Upper lobe of right lung (tissue), 1 donor: ENCODE measurements around the gene MAGI2. TPM values are rescaled to one million over a fixed set of nuclear protein-coding genes. Genes with fewer than 3 reads are reported as not detected.

ENCODE experiments used
- ATAC-seq: fragments of 200-7000 bp; cut with Tn5 transposase; one replicate; pipeline ENCODE4 v1.9.1; 2020; ENCODE audit warnings: mild to moderate bottlenecking, moderate library complexity
- DNase-seq: peaks from one replicate; pipeline ENCODE4 v3.0.0-alpha.2; 2020
- H3K27ac ChIP-seq: fragments of 200-600 bp; one replicate; pipeline ENCODE4 v1.8.0; 2022
- H3K27me3 ChIP-seq: fragments of 200-600 bp; one replicate; pipeline ENCODE4 v1.8.0; 2022; ENCODE audit warnings: mild to moderate bottlenecking
- H3K36me3 ChIP-seq: fragments of 200-600 bp; one replicate; pipeline ENCODE4 v1.8.0; 2022
- H3K4me1 ChIP-seq: fragments of 200-600 bp; one replicate; pipeline ENCODE4 v1.8.0; 2022
- H3K4me3 ChIP-seq: fragments of 200-600 bp; one replicate; pipeline ENCODE4 v1.8.0; 2022; ENCODE audit warnings: mild to moderate bottlenecking
- H3K9me3 ChIP-seq: fragments of 200-600 bp; one replicate; pipeline ENCODE4 v1.8.0; 2022
- intact Hi-C: fragments of 100-400 bp; cut with DNase I; formaldehyde crosslinking; loops from one replicate; pipeline ENCODE4 v1.11.0; 2022
- total RNA-seq: library from RNA; stranded (reverse); fragmentation: NEBNext Ultra II Directional; extraction: Animal tissue kit (Norgen Biotek cat#: 25700); gene quantifications from one replicate; pipeline ENCODE4 v1.2.1, GENCODE V29; 2021
- TF ChIP-seq, protein P1 (sequence below): fragments of 200-600 bp; IDR thresholded peaks from one replicate; pipeline ENCODE4 v1.8.0; 2022; ENCODE audit warnings: antibody characterized with exemption
- donor health status: DM: no; HTN: yes; CAD: no; lungs with severe emphysema.

Gene MAGI2
- total RNA-seq, 1 donor from 2014 or later = 12.8 TPM

DNA sequence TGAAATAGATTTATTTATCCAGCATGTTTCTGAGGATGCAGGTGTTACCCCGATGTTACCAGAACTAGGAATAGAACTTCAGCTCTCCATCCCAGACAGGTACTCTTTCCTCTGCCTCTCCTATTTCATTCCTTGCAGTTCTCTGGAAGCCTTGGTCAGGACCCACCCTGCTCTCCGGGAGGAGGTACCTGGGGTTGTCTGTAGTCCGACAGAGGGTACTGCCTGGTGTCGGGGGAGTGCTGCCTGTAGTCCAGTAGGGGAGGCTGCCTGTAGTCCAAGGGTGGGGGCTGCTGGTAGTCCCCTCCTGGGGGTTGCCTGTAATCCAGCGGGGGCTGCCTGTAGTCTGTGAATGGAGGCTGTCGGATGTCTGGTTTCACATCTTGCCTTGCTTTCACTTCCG is 1326.5 kb downstream of the MAGI2 start:
- no peak for DNase-seq
- TF ChIP-seq, protein P1, sequence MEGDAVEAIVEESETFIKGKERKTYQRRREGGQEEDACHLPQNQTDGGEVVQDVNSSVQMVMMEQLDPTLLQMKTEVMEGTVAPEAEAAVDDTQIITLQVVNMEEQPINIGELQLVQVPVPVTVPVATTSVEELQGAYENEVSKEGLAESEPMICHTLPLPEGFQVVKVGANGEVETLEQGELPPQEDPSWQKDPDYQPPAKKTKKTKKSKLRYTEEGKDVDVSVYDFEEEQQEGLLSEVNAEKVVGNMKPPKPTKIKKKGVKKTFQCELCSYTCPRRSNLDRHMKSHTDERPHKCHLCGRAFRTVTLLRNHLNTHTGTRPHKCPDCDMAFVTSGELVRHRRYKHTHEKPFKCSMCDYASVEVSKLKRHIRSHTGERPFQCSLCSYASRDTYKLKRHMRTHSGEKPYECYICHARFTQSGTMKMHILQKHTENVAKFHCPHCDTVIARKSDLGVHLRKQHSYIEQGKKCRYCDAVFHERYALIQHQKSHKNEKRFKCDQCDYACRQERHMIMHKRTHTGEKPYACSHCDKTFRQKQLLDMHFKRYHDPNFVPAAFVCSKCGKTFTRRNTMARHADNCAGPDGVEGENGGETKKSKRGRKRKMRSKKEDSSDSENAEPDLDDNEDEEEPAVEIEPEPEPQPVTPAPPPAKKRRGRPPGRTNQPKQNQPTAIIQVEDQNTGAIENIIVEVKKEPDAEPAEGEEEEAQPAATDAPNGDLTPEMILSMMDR = no peak
- H3K9me3 ChIP-seq = no peaks in the 10 kb centered on the region
- intact Hi-C loops = no loop called here
- H3K36me3 ChIP-seq = no peaks in the 10 kb centered on the region
- no peak overlapping the region for H3K4me3 ChIP-seq
- no peaks in the 10 kb centered on the region for H3K27me3 ChIP-seq
- no peak overlapping the region for H3K27ac ChIP-seq
- ATAC-seq = peak; percentile 23
- H3K4me1 ChIP-seq = no peaks in the 10 kb centered on the region

DNA sequence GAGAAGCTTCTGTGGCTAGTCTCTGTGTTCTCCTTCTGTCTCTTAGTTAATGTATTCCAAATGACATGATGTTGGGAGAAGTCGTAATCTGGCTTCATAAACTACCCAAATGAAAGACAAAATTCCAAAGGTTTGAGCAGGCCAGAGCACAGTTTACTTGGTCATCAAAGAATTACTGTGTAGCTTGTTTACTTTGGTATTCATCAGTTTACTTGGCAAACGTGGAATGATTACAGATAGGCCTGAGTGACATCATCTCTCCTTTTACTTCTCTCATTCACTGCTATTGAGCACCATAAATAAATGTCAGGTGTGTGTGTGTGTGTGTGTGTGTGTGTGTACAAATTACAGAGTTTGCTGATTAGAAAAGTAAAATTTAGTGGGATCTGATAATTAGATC is 1327.6 kb downstream of the MAGI2 start:
- Histone ChIP-seq H3K27me3 (no peaks in the 10 kb centered on the region), H3K4me1 (no peaks in the 10 kb centered on the region), H3K36me3 (no peaks in the 10 kb centered on the region), H3K4me3 (no peak overlapping the region), H3K27ac (no peak overlapping the region), H3K9me3 (no peaks in the 10 kb centered on the region)
- intact Hi-C loops = no loop called here
- ATAC-seq (no peak), DNase-seq (no peak)
- TF ChIP-seq, protein P1 = no peak

- intact Hi-C loops = no loop called here
Observed at GRCh38 chr7:78124216-78124615, 1329.3 kb downstream of the MAGI2 start.

DNA sequence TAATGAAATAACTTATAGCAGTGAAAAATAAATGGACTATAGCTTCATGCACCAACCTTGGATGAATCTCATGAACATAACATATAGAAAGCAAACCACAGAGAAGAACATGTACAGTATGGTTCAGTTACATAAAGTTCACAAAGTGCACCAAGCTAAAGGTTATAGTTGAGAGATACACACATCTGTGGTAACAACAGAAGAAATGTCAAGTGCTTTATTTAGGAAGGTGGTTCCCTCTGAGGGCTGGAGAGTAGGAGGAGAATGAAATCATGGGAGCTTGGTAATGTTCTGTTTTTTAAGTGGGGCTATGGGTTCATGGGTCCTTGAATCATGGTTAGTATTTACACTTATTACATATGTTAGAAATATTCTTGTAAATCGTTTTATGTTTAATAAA is 1331.6 kb downstream of the MAGI2 start:
- no peaks in the 10 kb centered on the region for H3K9me3 ChIP-seq
- no peaks in the 10 kb centered on the region for H3K4me1 ChIP-seq
- TF ChIP-seq, protein P1 = no peak
- DNase-seq = no peak
- H3K27ac ChIP-seq = no peak overlapping the region
- H3K36me3 ChIP-seq = no peaks in the 10 kb centered on the region
- intact Hi-C loops = no loop called here
- ATAC-seq = no peak
- H3K27me3 ChIP-seq = no peaks in the 10 kb centered on the region
- H3K4me3 ChIP-seq = no peak overlapping the region

More at GRCh38 chr7:78124216-78124615, 1329.3 kb downstream of the MAGI2 start:
- no peak overlapping the region for H3K27ac ChIP-seq
- H3K4me3 ChIP-seq = no peak overlapping the region
- TF ChIP-seq, protein P1 = no peak
- H3K36me3 ChIP-seq = no peaks in the 10 kb centered on the region
- no peaks in the 10 kb centered on the region for H3K4me1 ChIP-seq
- ATAC-seq = no peak
- no peaks in the 10 kb centered on the region for H3K9me3 ChIP-seq
- no peaks in the 10 kb centered on the region for H3K27me3 ChIP-seq
- DNase-seq = no peak

DNA sequence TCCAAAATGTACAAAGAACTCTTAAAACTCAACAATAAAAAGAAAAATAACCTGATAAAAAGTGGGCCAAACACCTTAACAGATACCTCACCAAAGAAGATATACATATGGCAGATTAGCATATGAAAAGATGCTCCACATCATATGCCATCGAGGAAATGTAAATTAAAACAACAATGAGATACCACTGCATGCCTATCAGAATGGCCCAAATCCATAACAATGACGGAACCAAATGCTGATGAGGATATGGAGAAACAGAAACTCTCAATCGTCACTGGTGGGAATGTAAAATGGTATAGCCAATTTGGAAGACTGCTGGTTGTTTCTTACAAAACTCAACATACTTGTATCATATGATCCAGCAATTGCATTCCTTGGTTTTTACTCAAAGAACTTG is 1335.0 kb downstream of the MAGI2 start:
- Histone ChIP-seq H3K4me1 (no peaks in the 10 kb centered on the region), H3K27me3 (no peaks in the 10 kb centered on the region), H3K36me3 (no peaks in the 10 kb centered on the region), H3K4me3 (no peak overlapping the region), H3K27ac (no peak overlapping the region), H3K9me3 (no peaks in the 10 kb centered on the region)
- TF ChIP-seq, protein P1 = no peak
- DNase-seq = no peak
- ATAC-seq = no peak
- intact Hi-C loops = no loop called here

GRCh38 chr7:78115876-78116275 is 1337.6 kb downstream of the MAGI2 start:
- H3K27me3 ChIP-seq = no peaks in the 10 kb centered on the region
- no peak overlapping the region for H3K27ac ChIP-seq
- ATAC-seq (no peak), DNase-seq (no peak)
- intact Hi-C loops = no loop called here
- no peaks in the 10 kb centered on the region for H3K4me1 ChIP-seq
- no peaks in the 10 kb centered on the region for H3K36me3 ChIP-seq
- TF ChIP-seq, protein P1 = no peak
- no peak overlapping the region for H3K4me3 ChIP-seq
- H3K9me3 ChIP-seq = no peaks in the 10 kb centered on the region
